Skeletal muscle satellite cell (primary cell): ENCODE measurements around the gene CNTNAP2.
"Not testable (repeated sequence)": the region's sequence is repeated elsewhere in the genome, so short reads cannot be mapped to it uniquely, and the experiment has no call there.

Experiments used
- H3K27me3 ChIP-seq: 2 replicates; pipeline ENCODE4 v1.7.0; 2013; ENCODE audit warnings: low read length; ENCODE audit not compliant: control insufficient read depth, insufficient read depth
- H3K36me3 ChIP-seq: 2 replicates; pipeline ENCODE4 v1.7.0; 2013; ENCODE audit warnings: mild to moderate bottlenecking, control low read depth, low read length; ENCODE audit not compliant: insufficient read depth
- H3K4me1 ChIP-seq: 2 replicates; pipeline ENCODE4 v1.7.0; 2013; ENCODE audit warnings: low read length; ENCODE audit not compliant: control insufficient read depth, insufficient read depth
- H3K4me2 ChIP-seq: 2 replicates; pipeline ENCODE4 v1.7.0; 2013; ENCODE audit warnings: mild to moderate bottlenecking, low read length
- H3K4me3 ChIP-seq: 2 replicates; pipeline ENCODE4 v1.7.0; 2013; ENCODE audit warnings: low read length
- H3K9ac ChIP-seq: 2 replicates; pipeline ENCODE4 v1.7.0; 2013; ENCODE audit warnings: mild to moderate bottlenecking, low read depth, low read length, moderate library complexity
- H3K9me3 ChIP-seq: replicated peaks from 2 replicates; pipeline ENCODE4 v1.7.0; 2013; ENCODE audit warnings: mild to moderate bottlenecking, control low read depth, low read length

Gene CNTNAP2

DNA sequence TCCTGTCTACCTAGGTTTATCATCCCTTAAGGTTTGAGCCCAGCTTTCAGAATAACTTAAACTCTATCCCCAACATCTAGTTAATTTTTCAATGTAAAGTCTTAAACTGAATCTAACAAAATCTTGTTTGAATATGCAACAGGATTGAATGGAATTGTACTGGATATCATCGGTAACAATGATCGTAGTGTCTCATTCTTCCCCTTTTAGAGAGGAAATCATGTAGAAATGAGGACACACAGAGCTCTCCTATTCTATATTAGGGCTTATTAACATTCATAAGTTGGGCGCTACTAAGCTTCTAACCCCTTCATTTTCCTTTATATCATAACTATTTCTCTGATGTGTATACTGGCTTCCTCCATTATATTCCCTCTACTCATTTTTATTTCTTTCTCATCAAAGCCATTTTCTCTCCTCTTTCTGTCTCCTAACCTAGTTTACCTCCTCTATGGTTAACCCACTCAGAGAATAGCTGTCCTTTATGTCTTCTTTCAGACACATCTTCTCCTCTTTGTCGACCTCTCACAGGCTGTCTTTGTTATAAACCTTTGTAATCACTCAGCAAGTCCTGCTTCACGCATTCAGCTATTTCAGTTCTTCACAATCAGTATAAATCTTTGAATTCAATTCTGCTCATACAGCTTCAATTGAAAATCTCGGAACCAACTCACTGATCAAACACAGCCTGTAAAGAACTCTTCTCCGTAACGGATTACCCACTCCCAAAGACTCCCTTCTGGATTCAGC is 1455.0 kb downstream of the CNTNAP2 start:
- Histone ChIP-seq H3K4me2 (no peak overlapping the region), H3K27me3 (no peaks in the 10 kb centered on the region), H3K4me1 (peaks cover 4% of the 10 kb centered on the region), H3K9ac (no peak overlapping the region), H3K9me3 (no peaks in the 10 kb centered on the region), H3K36me3 (no peaks in the 10 kb centered on the region), H3K4me3 (no peak overlapping the region)

- no peaks in the 10 kb centered on the region for H3K27me3 ChIP-seq
- H3K9me3 ChIP-seq: no peaks in the 10 kb centered on the region
- no peak overlapping the region for H3K9ac ChIP-seq
- no peak overlapping the region for H3K4me2 ChIP-seq
- no peak overlapping the region for H3K4me3 ChIP-seq
- H3K36me3 ChIP-seq: no peaks in the 10 kb centered on the region
- no peaks in the 10 kb centered on the region for H3K4me1 ChIP-seq
Measured at GRCh38 chr7:147578196-147578595, 1461.6 kb downstream of the CNTNAP2 start.

GRCh38 chr7:147579148-147579547 is 1462.5 kb downstream of the CNTNAP2 start:
- Histone ChIP-seq H3K4me2 (no peak overlapping the region), H3K4me1 (no peaks in the 10 kb centered on the region), H3K4me3 (no peak overlapping the region), H3K36me3 (no peaks in the 10 kb centered on the region), H3K9ac (no peak overlapping the region), H3K27me3 (no peaks in the 10 kb centered on the region), H3K9me3 (no peaks in the 10 kb centered on the region)

DNA sequence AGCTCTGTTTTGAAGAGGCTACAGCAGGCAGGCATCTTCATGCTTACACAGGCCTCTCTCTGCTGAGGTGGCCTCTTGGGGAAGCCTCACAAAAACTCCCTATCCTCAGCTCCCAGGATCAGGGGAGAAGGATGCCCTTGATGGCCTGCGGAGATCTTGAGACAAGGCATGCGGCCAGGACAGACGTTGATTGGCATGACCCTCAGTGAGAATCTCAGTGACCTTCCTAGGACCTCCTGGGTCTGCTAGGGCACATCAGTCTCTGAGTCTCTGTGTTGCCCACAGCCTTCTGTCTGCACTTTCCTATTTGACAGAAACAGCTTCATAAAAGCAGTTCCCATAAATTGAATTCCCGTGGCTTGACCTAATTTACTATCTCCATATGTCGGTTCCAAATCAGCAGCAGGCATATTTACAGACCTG is 1468.2 kb downstream of the CNTNAP2 start:
- Histone ChIP-seq H3K36me3 (no peaks in the 10 kb centered on the region), H3K4me3 (no peak overlapping the region), H3K9ac (no peak overlapping the region), H3K4me2 (no peak overlapping the region), H3K4me1 (no peaks in the 10 kb centered on the region), H3K27me3 (no peaks in the 10 kb centered on the region), H3K9me3 (no peaks in the 10 kb centered on the region)

GRCh38 chr7:147586110-147586509 is 1469.5 kb downstream of the CNTNAP2 start:
- H3K27me3 ChIP-seq: no peaks in the 10 kb centered on the region
- H3K4me2 ChIP-seq: no peak overlapping the region
- no peak overlapping the region for H3K9ac ChIP-seq
- no peaks in the 10 kb centered on the region for H3K36me3 ChIP-seq
- H3K4me3 ChIP-seq: no peak overlapping the region
- H3K9me3 ChIP-seq: no peaks in the 10 kb centered on the region
- H3K4me1 ChIP-seq: no peaks in the 10 kb centered on the region

DNA sequence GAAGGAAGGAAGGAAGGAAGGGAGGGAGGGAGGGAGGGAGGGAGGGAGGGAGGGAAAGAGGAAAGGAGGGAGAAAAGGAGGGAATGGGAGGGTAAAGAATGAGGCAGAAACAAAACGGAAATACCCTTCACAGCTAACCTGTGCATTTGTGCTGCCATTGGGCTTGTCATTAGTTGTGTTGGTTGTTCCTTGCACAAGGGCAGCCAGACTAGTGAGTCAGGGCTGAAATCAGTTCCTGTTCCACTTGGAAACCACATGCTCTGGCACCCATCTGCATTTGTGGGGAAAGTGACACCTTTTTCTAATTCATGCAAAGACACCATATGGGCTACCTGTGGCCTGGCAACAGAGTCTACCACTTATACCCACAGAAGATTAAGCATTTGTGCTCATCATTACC is 1469.9 kb downstream of the CNTNAP2 start:
- H3K9ac ChIP-seq: no peak overlapping the region
- no peaks in the 10 kb centered on the region for H3K27me3 ChIP-seq
- H3K9me3 ChIP-seq: no peaks in the 10 kb centered on the region
- H3K4me1 ChIP-seq: no peaks in the 10 kb centered on the region
- no peak overlapping the region for H3K4me3 ChIP-seq
- no peaks in the 10 kb centered on the region for H3K36me3 ChIP-seq
- no peak overlapping the region for H3K4me2 ChIP-seq

- Histone ChIP-seq H3K9me3 (no peaks in the 10 kb centered on the region), H3K27me3 (no peaks in the 10 kb centered on the region), H3K4me1 (no peaks in the 10 kb centered on the region), H3K36me3 (no peaks in the 10 kb centered on the region), H3K9ac (no peak overlapping the region), H3K4me2 (no peak overlapping the region), H3K4me3 (no peak overlapping the region)
Measured at GRCh38 chr7:147593271-147594057, 1476.9 kb downstream of the CNTNAP2 start.

DNA sequence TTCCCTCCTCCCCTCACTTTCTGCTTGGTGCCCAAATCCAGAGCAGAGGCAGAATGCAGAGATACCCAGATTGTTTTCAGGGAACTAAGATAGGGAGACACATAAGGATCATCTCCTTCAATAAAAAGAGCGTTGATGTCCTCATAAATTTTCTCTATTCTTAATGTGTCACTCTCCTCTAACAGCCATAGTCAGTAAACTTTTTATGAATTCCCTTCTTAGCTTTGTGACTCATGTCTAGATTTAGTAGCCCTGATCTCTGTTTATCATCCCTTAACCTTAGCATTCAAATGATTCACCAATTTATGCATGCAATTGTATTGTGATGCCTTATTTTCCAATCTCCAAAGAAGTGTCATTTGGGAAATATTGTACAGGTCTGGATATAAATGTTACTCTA is 1478.4 kb downstream of the CNTNAP2 start:
- H3K4me1 ChIP-seq: no peaks in the 10 kb centered on the region
- no peaks in the 10 kb centered on the region for H3K27me3 ChIP-seq
- no peak overlapping the region for H3K4me2 ChIP-seq
- H3K4me3 ChIP-seq: no peak overlapping the region
- no peaks in the 10 kb centered on the region for H3K36me3 ChIP-seq
- no peaks in the 10 kb centered on the region for H3K9me3 ChIP-seq
- no peak overlapping the region for H3K9ac ChIP-seq

DNA sequence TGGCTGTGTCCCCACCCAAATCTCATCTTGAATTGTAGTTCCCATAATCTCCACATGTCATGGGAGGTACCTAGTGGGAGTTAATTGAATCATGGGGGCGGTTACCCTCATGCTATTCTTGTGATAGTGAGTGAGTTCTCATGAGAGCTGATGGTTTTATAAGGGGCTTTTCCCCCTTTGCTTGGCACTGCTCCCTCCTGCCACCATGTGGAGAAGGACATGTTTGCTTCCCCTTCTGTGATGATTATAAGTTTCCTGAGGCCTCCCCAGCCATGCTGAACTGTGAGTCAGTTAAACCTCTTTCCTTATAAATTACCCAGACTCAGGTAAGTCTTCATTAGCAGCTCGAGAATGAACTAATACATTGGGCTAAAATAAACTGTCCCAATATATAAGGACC is 1482.1 kb downstream of the CNTNAP2 start:
- H3K27me3 ChIP-seq, H3K9ac ChIP-seq, H3K9me3 ChIP-seq, H3K4me1 ChIP-seq, H3K4me3 ChIP-seq, H3K4me2 ChIP-seq, H3K36me3 ChIP-seq: not testable (repeated sequence)

DNA sequence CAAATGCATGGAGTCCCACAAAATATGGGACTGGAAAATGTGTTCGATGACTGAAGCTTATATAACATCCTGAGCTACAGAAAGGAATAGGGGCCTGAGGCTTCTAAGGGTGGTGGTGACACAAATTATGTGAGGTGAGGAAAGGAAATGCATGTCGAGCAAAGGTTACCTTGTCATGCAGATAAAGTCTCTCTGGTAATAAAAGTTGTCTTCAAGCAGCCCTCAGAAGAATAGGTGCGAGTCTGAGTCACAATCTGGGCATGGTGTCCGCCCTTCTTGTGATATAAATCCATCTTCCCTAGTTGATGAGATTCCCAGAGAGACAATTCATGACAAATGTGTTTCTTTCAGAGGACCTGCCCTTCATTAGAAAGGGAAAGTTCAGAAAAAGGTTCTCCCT is 1488.7 kb downstream of the CNTNAP2 start:
- Histone ChIP-seq H3K27me3 (no peaks in the 10 kb centered on the region), H3K4me1 (no peaks in the 10 kb centered on the region), H3K36me3 (no peaks in the 10 kb centered on the region), H3K4me2 (no peak overlapping the region), H3K9me3 (no peaks in the 10 kb centered on the region), H3K9ac (no peak overlapping the region), H3K4me3 (no peak overlapping the region)

DNA sequence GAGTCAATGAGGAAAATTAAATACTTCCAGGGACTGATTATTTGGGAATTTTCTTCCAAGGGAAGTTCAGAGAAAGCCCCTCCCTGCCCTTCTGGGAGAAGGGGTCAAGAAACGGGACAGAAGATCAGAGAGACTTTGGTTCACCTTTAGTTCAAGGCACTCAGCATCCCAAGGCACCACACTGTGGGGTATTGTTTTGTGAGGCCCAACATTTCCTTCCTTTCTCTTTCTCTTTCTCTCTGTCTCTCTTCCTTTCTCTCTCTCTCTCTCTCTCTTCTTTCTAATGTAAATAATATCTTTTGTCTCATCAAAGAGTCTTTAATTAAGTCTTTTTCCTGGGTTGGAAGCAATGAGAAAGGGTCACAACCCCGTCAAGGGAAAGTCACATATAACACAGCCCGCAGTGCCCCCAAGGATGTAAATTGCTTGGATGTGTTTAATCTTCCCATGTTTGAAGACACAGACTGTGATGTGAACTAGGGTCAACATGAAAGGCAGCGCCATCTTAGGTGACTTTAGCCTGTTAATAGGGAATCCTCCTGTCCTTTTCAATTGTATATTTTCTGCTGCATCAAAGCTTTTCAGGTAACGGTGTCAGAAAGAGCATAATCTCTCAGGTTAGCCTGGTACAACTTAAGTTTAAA is 1490.7 kb downstream of the CNTNAP2 start:
- H3K9ac ChIP-seq: no peak overlapping the region
- no peak overlapping the region for H3K4me3 ChIP-seq
- H3K4me2 ChIP-seq: no peak overlapping the region
- H3K27me3 ChIP-seq: no peaks in the 10 kb centered on the region
- H3K9me3 ChIP-seq: no peaks in the 10 kb centered on the region
- H3K4me1 ChIP-seq: no peaks in the 10 kb centered on the region
- no peaks in the 10 kb centered on the region for H3K36me3 ChIP-seq
